HG02840 (cell line): Measurements from ENCODE around the gene CBL.
"Not testable (repeated sequence)": the region's sequence is repeated elsewhere in the genome, so short reads cannot be mapped to it uniquely, and the experiment has no call there.

Source experiments
- ATAC-seq: cut with Tn5 transposase; IDR thresholded peaks from one replicate; pipeline ENCODE4 v1.9.1; 2021; ENCODE audit warnings: mild to moderate bottlenecking, moderate library complexity, moderate number of reproducible peaks; ENCODE audit not compliant: unreplicated experiment, low FRiP score

Gene CBL

DNA sequence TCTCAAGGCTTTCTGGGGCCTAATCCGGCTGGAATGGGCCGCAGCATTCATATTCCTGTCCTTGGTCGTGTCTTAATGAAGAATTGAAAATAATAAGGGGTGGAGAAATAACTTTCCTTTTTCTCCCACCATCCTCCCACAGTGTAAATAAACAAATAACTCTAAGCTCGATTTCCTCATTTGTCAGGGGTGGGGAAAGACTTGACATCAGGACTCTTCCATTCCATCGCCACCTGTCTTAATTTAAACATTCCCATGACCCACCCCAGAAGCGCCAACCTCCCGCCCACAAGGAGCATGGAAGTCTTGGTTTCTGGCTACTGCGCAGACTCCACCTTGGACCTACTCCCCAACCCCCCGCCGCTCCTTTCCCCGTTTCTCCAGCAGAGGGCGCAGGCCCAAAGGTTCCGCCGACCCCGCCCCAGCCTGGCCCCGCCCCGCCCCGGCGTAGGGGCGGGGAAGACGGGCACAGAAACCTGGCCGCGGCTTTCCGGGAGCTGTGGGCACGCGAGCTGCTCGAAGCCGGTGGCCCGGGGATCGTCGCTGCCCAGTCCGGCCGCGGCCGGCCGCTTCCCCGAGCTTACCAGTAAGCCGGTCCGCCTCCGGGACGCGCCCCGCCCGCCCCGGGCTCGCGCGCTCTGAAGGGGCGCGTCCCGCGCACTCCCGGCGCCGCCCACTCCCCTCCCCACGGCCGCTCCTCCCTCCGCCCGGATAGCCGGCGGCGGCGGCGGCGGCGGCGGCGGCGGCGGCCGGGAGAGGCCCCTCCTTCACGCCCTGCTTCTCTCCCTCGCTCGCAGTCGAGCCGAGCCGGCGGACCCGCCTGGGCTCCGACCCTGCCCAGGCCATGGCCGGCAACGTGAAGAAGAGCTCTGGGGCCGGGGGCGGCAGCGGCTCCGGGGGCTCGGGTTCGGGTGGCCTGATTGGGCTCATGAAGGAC is at the start of gene CBL:
TSS of gene CBL (plus strand) at position 766 of the 937 bp plus-strand sequence. CDS start at position 845, 79 bp downstream.
- peak; percentile 80 for ATAC-seq

DNA sequence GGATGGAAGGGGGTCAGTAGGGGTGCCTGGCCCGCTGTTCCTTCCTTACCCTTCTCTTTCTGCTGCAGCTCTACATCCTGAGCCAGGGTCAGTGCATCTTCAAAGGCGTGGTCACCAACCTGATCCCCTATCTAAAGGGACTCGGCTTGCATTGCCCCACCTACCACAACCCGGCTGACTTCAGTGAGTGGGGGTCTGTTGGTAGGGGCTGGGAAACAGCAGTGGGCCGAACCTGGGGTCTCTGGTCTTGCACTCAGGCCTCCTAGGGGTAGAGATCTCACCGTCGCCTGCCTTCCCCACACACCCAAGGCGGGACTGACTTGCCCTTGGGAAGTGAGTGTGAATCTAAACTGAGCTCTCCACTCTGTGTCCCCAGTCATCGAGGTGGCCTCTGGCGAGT is 49.6 kb upstream of the CBL start:
- no peak for ATAC-seq

DNA sequence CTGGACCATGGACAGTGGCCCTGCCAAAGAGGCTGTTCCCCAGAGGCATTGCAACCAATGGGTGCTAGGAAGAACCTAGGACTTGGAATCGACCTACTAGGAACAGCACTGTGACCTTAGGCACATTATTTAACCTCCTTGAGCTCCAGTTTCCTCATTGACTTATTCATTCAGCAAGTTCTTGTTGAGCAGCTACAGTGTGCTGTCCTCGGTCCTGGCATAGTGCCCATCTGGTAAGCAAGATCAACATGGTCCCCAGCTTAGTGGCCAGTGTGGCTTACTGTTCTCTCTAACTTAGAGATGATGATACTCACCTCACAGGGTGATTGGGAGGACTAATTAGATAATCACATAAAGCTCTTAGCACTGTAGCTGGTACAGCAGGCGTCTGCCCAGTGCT is 49.1 kb upstream of the CBL start:
- ATAC-seq: no peak

DNA sequence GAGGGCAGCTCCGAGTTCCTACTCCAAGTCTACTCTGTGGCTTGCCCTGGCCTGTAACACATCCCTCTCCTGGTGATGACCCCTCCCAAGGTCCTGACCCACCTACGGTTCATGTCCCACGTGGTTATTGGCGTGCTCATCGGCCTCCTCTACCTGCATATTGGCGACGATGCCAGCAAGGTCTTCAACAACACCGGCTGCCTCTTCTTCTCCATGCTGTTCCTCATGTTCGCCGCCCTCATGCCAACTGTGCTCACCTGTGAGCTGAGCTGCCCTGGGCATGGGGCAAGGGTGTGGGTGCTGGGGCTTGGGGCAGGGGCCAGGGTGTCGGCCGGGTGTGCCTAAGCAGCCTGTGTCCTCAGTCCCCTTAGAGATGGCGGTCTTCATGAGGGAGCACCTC is 47.7 kb upstream of the CBL start:
- ATAC-seq: no peak

DNA sequence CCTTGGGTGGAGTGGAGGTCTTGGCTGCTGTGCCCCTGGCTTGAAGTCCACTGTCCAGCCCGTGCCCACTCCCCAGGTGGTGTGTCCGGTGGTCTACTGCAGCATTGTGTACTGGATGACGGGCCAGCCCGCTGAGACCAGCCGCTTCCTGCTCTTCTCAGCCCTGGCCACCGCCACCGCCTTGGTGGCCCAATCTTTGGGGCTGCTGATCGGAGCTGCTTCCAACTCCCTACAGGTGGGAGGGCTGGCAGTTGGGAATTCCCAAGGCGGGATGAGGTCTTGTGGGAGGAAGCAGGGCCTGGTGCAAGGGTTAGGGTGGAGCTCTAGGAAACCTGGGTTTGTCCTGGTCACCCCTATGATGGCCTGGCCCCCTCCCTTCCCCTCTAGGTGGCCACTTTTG is 46.0 kb upstream of the CBL start:
- no peak for ATAC-seq

DNA sequence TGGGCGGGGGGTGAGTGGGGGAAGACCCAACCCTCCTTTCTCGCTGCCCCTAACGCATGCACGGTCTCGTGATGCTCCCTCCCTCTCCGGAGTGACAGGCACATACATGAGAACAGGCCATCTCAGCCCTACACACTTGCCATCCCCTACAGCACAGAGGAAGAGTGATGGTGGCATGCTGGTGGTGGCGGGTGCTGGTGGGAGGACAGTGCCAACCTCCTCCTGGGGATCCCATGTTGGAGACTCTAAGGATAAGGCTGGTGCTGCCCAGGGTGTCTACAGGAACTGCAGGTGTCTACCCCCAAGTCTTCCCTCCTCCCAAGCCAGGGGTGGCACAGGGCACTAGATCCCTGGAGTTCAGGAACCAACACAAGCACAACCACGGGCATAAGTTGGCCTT is 44.3 kb upstream of the CBL start:
- ATAC-seq: no peak

DNA sequence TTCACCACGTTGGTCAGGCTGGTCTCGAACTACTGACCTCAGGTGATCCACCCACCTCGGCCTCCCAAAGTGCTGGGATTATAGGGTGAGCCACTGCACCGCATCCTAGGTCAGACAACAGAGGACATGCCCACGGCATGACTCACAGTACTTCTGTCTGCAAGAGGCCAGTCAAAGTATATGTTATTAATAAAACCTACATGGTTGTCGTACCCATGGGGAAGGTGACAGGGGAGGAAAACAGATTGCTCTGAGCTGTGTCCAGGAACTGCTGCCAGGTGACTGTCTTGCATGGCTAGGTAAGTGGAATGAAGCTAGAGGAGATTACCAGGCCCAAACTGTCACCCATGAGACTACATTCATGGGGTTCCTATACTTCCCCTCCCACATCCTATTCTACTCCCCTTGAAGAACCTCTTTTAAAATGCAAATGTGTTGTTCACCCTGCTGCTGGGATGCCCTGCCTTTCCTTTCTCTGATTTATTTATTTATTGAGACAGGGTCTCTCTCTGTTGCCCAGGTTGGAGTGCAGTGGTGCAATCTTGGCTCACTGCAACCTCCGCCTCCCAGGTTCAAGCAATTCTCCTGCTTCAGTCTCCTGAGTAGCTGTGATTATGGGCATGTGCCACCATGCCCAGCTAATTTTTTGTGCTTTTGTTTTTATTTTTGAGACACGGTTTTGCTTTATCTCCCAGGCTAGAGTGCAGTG is 39.6 kb upstream of the CBL start:
- no peak for ATAC-seq

DNA sequence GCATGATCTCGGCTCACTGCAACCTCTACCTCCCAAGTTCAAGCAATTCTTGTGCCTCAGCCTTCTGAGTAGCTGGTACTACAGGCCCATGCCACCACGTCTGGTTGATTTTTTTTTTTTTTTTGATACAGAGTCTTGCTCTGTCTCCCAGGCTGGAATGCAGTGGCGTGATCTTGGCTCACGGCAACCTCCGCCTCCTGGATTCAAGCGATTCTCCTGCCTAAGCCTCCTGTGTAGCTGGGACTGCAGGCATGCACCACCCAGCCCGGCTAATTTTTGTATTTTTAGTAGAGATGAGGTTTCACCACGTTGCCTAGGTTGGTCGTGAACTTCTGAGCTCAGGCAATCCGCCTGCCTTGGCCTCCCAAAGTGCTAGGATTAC is 39.1 kb upstream of the CBL start:
- not testable (repeated sequence) for ATAC-seq

DNA sequence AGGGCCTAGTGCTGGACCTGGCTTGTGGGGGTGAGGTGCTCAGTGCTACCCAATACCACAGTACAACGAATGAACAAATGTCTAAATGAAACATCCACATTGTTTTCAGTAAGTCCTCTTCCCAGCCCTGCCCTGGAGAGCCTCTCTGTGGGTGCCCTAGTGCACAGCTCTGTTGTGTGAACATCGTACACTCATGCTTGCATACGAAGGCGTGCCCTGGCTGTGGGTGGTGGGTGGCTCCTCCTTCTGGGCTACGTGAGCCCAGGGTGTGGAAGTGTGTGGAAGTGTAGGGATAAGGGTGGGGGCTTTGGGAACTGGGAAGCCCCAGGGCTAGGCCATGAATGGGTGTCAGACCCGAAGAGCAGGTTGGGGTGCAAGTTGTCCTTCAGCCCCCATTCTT is 38.2 kb upstream of the CBL start:
- ATAC-seq: no peak

DNA sequence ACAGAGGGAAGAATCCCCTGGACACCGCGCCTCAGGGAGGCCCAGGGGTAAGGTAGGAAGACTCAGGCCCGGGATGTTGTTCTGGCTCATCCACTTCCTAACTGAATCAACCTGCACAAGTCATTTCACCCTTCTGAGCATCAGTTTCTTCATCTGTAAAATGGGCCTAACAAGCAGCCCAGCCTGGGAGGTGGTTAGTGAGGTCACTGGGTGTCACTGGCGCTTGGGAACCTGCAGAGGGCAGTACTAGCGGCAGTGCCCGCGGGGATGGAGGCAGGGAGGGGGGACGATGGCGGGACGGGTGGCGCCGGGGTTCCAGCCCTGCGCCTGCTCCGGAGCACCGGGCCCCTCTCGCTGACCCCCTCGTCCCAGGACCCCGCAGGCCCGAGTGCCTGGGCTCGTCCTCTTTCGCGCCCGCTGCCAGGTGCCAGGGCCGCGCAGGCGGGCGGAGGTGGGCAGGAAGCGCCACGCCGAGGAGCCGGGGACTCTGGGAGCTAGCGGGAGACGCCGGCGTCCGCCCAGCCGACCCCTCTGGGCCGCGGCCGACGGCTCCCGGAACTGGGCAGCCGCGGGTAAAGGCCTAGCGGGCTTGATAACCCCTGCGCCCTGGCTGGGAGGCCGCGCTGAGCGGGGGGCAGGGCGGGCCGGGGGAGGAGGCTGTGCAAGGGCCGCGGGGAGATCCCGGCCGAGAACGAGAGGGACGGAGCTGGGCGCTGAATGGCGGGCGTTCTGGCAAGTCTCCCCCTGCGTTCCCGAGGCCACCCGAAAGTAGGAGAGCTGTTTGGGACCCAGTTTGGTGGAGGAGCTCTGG is 37.5 kb upstream of the CBL start, which contains the start of gene NLRX1:
TSS of gene NLRX1 (plus strand) at position 255 of the 811 bp plus-strand sequence. CDS start 2,679 bp downstream, outside the sequence.
- peak; percentile 76 for ATAC-seq

DNA sequence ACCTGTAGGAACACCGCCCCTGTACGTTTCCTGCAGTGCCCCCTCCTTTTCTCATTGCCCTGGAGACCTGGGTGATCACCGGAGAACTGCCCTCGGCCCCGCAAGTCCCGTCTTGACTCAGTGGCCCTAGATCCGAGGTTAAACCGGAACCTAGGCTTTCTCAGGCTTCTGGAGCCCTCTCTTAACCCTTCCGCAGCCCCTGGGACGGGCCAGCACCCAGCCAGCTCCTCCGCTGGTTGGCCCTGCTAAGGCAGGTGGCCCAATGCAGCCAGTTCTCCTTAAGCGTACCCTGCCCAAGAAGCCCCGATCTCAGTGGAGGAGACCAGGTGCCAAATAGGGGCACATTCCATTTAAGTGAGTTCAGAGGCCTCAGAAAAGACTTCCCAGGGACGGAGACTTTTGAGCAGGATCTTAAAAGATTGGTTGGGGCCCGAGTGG is 36.8 kb upstream of the CBL start:
- ATAC-seq: no peak

DNA sequence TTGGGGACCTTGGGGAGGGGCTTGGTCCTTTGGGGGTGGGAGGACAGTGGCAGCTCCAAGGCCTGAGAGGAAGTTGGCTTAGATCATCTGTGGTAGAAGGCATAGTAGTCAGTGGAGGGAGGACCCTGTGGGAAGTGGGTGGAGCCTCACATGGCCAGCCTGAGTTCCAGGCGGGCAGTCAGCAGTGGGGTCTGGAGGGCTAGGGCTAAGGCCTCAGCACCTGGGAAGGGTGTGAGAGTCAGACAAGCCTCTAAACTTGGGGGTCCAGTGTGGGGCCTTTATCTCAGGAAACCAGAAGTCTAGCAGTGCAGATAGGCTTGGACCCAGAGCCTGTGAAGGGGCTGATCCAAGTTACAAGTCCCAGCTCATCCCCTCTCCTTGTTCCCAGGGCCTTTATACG is 33.6 kb upstream of the CBL start:
- ATAC-seq: no peak

DNA sequence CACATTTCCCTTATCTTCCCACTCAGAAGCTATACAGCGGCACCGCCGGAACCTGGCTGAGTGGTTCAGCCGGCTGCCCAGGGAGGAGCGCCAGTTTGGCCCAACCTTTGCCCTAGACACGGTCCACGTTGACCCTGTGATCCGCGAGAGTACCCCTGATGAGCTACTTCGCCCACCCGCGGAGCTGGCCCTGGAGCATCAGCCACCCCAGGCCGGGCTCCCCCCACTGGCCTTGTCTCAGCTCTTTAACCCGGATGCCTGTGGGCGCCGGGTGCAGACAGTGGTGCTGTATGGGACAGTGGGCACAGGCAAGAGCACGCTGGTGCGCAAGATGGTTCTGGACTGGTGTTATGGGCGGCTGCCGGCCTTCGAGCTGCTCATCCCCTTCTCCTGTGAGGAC is 32.7 kb upstream of the CBL start:
- ATAC-seq: no peak

DNA sequence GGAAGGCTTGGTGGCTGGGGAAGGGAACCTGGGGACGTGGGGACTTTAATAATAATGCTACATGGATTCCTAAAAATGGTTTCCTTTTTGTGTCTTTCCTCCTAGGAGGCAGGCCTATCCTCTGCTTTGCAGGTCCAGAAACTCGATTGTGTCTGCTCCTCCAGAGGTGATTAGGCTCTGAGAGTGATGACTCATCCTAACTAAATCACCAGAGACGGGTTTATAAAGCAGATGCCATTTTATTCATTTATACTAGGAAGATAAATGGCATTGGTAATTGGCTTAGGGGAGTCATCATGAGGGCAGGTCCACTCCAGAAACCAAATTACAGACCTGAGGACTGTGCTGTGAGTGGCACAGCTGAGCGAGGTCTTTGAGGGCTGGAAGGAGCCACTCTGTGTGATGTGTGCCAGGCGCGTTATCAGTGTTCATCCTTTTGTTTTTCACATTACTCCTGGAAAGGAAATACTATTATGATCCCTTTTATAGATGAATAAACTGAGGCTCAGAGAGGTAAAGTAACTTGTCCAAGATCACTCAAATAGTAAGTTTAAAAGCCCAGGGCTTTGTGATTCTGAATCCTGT is 30.6 kb upstream of the CBL start:
- ATAC-seq: no peak

DNA sequence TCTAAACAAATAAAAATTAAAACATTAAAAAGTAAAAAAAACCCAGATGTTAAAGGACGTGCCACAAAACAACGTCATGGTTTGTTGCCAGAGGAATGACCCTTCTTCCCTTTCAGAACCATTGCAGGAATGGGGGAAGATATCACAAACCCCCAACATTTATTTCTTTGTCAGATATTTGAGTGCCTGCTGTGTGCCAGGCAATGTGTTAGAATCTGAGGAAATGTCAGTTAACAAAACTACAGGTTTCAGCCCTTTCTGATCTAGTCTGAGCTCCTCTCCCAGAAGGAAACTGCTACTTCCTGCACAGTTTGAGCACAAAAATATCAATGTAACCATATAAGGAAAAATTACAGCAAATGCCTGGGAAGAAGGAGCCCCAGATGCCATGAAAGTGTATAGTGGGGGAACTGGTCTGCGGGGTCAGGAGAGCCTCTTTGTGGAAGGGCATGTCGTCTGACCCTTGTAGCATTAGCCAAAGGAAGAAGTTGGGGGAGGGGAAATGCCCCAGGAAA is 27.9 kb upstream of the CBL start:
- no peak for ATAC-seq

DNA sequence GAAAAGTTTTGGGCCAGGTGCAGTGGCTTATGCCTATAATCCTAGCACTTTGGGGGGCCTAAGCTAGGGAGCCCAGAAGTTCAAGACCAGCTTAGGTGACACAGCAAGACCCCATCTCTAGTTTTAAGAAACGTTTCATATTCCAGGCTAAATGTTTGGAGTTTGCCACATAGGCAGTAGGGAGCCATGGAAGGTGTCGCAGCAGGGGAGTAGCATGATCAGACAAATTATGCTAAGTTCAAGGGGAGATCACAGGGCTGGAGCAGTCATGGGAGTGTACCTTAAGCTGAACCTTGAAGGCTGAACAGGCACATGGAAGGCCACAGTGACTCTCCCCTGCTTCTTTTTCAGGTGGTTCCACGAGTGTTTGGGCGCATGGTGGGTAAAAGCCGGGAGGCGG is 26.8 kb upstream of the CBL start:
- no peak for ATAC-seq

DNA sequence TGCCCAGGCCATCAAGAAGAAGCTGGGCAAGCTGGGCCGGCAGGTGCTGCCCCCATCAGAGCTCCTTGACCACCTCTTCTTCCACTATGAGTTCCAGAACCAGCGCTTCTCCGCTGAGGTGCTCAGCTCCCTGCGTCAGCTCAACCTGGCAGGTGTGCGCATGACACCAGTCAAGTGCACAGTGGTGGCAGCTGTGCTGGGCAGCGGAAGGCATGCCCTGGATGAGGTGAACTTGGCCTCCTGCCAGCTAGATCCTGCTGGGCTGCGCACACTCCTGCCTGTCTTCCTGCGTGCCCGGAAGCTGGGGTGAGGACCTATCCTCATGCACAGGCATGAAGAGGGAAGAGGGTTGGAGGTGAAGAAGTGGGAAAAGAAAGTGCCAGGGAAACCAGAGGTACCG is 26.2 kb upstream of the CBL start:
- no peak for ATAC-seq

DNA sequence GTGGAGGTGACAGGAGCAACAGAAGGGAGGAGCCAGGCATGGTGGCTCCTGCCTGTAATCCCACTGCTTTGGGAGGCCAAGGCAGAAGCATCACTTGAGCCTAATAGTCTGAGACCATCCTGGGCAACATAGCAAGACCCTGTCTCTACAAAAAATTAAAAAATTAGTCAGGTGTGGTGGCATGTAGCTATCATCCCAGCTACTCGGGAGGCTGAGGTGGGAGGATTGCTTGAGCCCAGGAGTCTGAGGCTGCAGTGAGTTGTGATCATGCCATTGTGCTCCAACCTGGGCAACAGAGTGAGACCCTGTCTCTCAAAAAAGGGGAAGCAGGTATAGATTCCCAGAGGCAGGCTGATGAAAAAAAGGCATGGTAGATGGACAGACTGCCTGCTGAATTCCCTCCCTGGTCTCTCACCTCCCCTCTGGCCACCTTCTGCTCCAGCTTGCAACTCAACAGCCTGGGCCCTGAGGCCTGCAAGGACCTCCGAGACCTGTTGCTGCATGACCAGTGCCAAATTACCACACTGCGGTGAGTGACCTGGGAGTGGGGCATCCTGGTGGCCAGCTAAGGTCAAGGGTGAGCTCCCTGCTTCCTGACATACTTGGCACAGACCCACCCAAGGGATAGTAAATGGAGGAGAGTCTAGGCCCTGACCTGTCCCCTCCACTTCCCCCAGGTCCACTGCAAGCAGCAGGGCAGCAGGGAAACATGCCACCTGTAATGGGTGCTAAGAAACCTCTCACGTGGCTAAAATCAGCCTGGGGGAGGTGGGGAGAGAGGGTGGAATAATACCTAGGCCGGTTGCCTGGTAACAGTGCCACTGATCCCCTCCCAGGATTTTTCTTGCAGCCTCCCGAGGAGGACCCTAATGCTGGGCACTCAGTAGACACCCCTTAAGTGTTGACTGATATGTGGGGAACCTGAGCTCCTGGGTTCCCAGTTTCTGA is 25.1 kb upstream of the CBL start:
- no peak for ATAC-seq
